Activated naive CD8-positive, alpha-beta T cell treated with anti-CD3 and anti-CD28 coated beads, Interleukin-2, amount 10 ng/mL, durations not matched to agents 7 days and 5 days (primary cell): ENCODE data around the gene RPS18. TPM values are rescaled to one million over a fixed set of nuclear protein-coding genes. Genes with fewer than 3 reads are reported as not detected.

Source experiments
- ATAC-seq: fragments of 150-1000 bp; cut with Tn5 transposase; one replicate; pipeline ENCODE4 v1.10.0; 2021; ENCODE audit warnings: low read depth, moderate library complexity
- POLR2A ChIA-PET: fragments of 350-600 bp; sonication (Branson Sonifier 250); formaldehyde crosslinking; loops from one replicate; lab custom pipeline; 2021; ENCODE audit warnings: antibody characterized with exemption; lab: Charles Lee
- DNase-seq: peaks from one replicate; pipeline ENCODE4 v3.0.0; 2021
- H3K27ac Mint-ChIP-seq: one replicate; pipeline ENCODE4 v1.8.0; 2022; ENCODE audit warnings: mild to moderate bottlenecking, mixed read lengths
- H3K27me3 Mint-ChIP-seq: one replicate; pipeline ENCODE4 v1.8.0; 2022; ENCODE audit warnings: mild to moderate bottlenecking, moderate library complexity, mixed read lengths
- H3K36me3 Mint-ChIP-seq: one replicate; pipeline ENCODE4 v1.8.0; 2021; ENCODE audit warnings: mild to moderate bottlenecking, mixed read lengths
- H3K4me1 Mint-ChIP-seq: one replicate; pipeline ENCODE4 v1.8.0; 2021; ENCODE audit warnings: mixed read lengths
- H3K4me3 Mint-ChIP-seq: one replicate; pipeline ENCODE4 v1.8.0; 2022; ENCODE audit warnings: mild to moderate bottlenecking, moderate library complexity, mixed read lengths
- H3K9me3 Mint-ChIP-seq: one replicate; pipeline ENCODE4 v1.8.0; 2021; ENCODE audit warnings: mixed read lengths
- total RNA-seq, 2 experiments: library from RNA; stranded (reverse); gene quantifications; one replicate each; pipeline ENCODE4 v1.2.3, GENCODE V29; 2021

RPS18 gene
- total RNA-seq, 2 experiments from 2014 or later: 3,300 to 3,409 TPM

DNA sequence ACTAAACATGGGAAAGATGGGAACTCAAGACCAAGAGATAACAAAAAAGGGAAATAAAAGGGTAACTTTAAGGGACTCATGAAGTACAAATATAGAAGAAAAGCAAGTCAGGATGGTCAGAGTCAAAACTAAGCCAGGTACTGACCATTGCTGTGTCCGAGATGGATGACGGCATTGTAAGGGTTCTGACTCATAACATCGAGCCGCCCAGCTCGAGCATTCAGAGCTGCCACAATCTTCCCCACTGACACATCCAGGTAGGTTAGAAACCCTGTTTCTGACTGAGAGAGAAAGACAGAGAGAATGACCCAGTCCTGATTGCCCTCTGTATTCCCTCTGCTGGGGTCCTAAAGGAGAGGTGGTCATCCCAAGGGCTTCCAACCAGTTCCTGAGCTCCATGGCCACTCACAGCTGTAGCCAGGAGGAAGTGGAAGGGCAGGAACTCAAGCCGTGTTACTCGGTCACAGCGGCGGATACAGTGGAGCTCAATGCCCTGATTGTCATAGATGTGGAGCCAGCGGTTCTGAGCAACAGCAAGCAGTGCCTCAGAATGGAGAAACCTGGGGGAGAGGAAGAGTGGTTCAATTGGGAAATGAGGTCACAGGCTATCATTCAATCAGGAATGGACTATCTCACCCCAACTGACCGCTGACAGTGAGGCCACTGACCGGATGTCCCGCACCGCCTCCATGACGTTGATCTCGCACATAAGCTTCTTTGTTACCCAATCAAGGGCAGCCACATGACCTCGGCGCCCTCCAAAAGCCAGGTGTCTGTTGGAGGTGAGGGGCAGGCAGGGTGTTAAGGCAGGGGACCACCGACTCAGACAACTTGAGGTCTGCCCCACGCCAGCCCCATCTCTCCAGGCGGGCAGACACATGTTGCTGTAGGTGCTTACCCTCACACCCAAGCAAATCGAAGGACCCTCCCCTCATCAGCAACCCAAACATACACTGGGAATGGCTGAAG, 15.4 kb downstream of the RPS18 start:
- POLR2A ChIA-PET: interaction anchor here (1.0 to 7.3 kb wide), 6 partner anchors 9 to 25 kb away, joined by 3 to 107 read pairs (median 14); partner anchors contain the start of genes B3GALT4, RGL2, RPS18 and TAPBP
- no peaks in the 10 kb centered on the region for H3K9me3 Mint-ChIP-seq
- no peak for ATAC-seq
- H3K36me3 Mint-ChIP-seq: peaks cover 20% of the 10 kb centered on the region
- DNase-seq: no peak
- peak overlapping the region; percentile 96 for H3K4me3 Mint-ChIP-seq
- peaks cover 31% of the 10 kb centered on the region for H3K4me1 Mint-ChIP-seq
- H3K27me3 Mint-ChIP-seq: no peaks in the 10 kb centered on the region
- peak overlapping the region; percentile 26 for H3K27ac Mint-ChIP-seq

DNA sequence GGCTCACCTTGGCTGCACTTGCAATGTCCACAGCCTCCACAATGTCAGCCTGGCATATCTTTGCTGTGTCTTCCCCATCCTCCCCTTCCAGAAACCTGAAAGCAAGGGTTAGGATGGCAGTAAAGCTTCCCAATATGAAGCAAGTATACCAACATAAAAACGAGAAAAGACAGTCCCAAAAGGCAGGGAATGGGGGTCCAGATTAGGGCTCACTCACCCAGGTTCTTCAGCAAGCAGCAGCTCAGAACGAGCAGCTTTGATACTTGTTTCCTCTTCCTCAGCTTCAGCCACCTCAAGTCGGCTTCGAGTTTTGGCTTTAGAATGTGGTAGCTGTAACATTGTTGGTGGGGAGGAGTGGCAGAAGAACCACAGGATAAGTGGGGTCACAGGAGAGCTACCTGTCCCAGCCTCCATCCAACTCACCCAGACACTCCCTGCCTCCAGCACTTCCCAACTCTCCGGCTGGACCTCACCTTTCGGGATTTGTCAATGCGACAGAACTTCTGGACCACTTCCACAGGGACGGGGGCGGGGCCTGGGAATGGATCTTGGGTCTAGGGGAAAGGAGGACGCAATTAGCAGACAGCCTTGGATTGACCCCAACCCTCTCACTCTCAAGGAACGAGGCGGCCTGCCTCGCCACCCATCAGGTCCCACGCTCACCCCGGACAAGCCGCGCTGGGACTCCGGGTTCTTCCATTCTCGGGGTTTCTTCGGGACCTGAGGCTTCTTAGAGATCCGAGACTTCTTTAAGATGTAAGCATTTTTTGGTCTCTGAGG, 16.5 kb downstream of the RPS18 start:
- DNase-seq: no peak
- Mint-ChIP-seq H3K4me3 (peak overlapping the region; percentile 96), H3K27me3 (no peaks in the 10 kb centered on the region), H3K36me3 (peaks cover 22% of the 10 kb centered on the region), H3K9me3 (no peaks in the 10 kb centered on the region), H3K27ac (peak overlapping the region; percentile 90), H3K4me1 (peaks cover 31% of the 10 kb centered on the region)
- peak; percentile 0 for ATAC-seq
- POLR2A ChIA-PET: interaction anchor here (0.8 to 7.3 kb wide), 15 partner anchors 7 to 316 kb away, joined by 3 to 107 read pairs (median 6); partner anchors contain the start of genes B3GALT4, CUTA, RGL2 and RPS18

DNA sequence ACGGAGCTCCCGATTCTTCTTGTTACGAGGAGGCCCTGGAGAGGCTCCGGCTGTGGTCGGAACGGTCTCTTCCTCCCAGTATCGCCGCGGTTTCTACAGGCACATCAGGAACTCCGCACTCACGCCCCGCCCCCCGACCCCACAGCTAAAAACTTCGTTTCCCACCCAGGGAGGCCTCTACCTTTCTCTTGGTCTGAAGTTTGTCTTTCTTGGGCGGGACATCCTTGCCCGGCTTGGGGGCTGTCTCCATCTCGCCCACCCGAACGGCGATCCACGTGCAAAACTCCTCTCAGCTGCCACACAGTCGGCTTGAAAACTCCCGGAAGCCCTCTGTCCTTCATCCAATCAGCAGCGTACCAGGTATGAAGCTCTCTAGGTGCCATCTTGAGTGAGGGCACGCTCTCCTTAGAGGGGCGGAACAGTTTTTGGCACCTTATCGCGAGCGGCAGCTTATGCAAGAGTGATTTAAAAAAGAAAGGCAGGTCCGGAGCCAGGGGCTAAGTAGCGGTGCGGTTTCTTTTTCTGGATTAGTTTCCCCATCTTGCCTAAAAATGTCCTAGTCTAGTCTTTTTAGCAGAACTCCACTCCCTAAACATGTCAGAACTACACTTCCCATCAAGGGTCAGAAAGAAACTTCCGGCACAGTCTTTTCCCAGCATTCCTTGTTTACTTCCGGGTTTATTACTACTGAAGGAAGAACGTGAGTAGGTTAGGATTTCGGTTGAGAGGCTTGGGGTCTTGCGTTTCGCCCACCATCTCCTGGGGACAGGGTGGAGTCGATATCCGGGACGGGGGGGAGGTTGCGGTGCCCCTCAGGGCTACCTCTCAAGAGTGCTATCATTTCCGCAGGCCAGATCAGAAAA, 17.3 kb downstream of the RPS18 start, which contains the start of the genes PFDN6 and WDR46:
Gene PFDN6 (plus strand): TSS at position 681 of the 863 bp plus-strand sequence. CDS start 256 bp downstream, outside the sequence.
Gene WDR46 (minus strand): TSS at position 319 of the 863 bp plus-strand sequence. CDS start 69 bp downstream, at position 250.
- no peaks in the 10 kb centered on the region for H3K27me3 Mint-ChIP-seq
- H3K4me1 Mint-ChIP-seq: peaks cover 31% of the 10 kb centered on the region
- peak within 1 kb of the TSS; percentile 96 for H3K4me3 Mint-ChIP-seq
- H3K27ac Mint-ChIP-seq: peak within 1 kb of the TSS; percentile 90
- DNase-seq: peak; percentile 74
- POLR2A ChIA-PET: interaction anchor here (0.5 to 7.3 kb wide), 20 partner anchors 8 to 434 kb away, joined by 3 to 107 read pairs (median 6); partner anchors contain the start of genes B3GALT4, CUTA, RGL2 and RPS18
- H3K36me3 Mint-ChIP-seq: peaks cover 22% of the 10 kb centered on the region
- ATAC-seq: peak; percentile 97
- no peaks in the 10 kb centered on the region for H3K9me3 Mint-ChIP-seq

DNA sequence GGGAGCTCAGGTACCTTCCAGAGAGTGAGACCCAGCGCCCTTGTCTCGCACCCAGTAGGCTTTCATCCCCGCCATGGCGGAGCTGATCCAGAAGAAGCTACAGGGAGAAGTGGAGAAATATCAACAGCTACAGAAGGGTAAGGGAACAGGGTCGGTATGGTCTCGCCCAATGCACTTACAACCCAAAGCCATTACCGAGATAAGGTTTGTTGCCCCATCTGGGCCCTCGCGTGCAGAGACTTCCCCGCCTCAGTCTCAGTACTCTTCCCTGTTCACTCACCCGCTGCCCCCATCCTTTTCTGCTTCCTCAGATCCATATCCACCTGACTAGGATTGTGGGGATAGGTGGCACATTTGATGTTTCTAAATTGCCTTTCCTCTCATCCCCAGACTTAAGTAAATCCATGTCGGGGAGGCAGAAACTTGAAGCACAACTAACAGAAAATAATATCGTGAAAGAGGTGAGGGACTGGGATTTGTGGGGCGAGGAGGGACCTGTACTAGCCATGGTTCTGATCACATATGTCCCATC, 18.0 kb downstream of the RPS18 start:
- H3K4me3 Mint-ChIP-seq: peak overlapping the region; percentile 96
- no peaks in the 10 kb centered on the region for H3K9me3 Mint-ChIP-seq
- ATAC-seq (peak; percentile 3), DNase-seq (no peak)
- peaks cover 31% of the 10 kb centered on the region for H3K4me1 Mint-ChIP-seq
- peaks cover 22% of the 10 kb centered on the region for H3K36me3 Mint-ChIP-seq
- peak overlapping the region; percentile 90 for H3K27ac Mint-ChIP-seq
- H3K27me3 Mint-ChIP-seq: no peaks in the 10 kb centered on the region
- POLR2A ChIA-PET: interaction anchor here (0.6 to 7.3 kb wide), 15 partner anchors 8 to 435 kb away, joined by 3 to 107 read pairs (median 6); partner anchors contain the start of genes B3GALT4, RGL2, RPS18 and TAPBP

DNA sequence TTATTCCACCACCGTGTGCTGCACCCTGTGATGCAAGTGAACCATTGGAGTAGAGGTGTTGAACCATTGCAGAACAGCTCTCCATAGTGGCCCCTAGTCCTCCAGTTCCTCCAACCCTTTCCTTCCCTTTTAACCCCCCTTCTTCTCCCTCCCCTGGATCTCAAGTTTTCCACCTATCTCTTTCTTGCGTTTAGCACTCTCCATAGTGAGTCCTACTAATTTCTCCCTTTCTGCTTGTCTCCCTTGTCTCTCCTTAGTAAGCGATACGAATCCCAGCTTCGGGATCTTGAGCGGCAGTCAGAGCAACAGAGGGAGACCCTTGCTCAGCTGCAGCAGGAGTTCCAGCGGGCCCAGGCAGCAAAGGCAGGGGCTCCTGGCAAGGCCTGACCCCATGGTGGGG, 18.6 kb downstream of the RPS18 start:
- ATAC-seq: no peak
- Mint-ChIP-seq H3K27me3 (no peaks in the 10 kb centered on the region), H3K4me1 (peaks cover 31% of the 10 kb centered on the region), H3K36me3 (peaks cover 22% of the 10 kb centered on the region), H3K9me3 (no peaks in the 10 kb centered on the region), H3K4me3 (peak overlapping the region; percentile 96), H3K27ac (peak overlapping the region; percentile 90)
- DNase-seq: no peak
- POLR2A ChIA-PET: interaction anchor here (2.7 to 7.3 kb wide), 4 partner anchors 10 to 22 kb away, joined by 21 to 107 read pairs (median 46); partner anchors contain the start of genes B3GALT4, RGL2, RPS18 and TAPBP

DNA sequence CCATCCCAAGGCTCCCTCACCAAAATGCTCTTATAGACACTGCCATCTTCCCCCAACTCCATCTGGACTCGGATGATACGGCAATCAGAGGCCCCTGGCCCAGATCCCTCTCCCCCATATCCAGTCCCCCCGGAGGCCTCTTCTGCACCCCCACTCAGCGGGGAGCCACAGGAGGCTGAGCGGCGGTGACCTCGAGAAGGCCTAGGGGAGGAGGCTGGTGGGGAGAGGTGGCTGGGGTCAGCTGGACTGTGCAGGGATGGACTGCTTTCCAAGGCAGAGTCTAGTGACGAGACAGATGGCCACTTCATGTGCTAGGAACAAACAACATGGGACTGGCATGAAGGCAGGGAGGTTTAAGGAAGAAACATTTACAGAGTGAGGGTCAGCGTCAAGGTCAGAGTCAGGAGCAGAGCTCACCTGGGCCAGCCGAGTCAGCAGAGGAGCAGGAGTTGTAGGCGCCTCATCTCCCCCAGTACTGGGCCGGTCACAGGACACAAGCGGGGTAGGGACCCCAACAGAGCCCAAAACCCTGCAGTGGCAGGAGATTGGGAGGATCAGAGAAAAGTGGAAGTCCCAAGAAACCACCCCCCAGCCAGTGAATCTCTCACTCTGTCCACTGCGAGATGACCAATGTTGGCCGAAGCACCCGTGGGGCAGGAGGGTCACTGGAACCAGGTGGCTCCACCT, 21.3 kb downstream of the RPS18 start:
- H3K4me3 Mint-ChIP-seq: no peak overlapping the region
- no peaks in the 10 kb centered on the region for H3K27me3 Mint-ChIP-seq
- POLR2A ChIA-PET: interaction anchor here (2.0 to 7.3 kb wide), 2 partner anchors 15 to 21 kb away, joined by 6 to 107 read pairs; partner anchors contain the start of genes B3GALT4, RPS18 and VPS52
- H3K36me3 Mint-ChIP-seq: peaks cover 22% of the 10 kb centered on the region
- H3K9me3 Mint-ChIP-seq: no peaks in the 10 kb centered on the region
- peak overlapping the region; percentile 13 for H3K27ac Mint-ChIP-seq
- no peak for ATAC-seq
- no peak for DNase-seq
- H3K4me1 Mint-ChIP-seq: peaks cover 23% of the 10 kb centered on the region

DNA sequence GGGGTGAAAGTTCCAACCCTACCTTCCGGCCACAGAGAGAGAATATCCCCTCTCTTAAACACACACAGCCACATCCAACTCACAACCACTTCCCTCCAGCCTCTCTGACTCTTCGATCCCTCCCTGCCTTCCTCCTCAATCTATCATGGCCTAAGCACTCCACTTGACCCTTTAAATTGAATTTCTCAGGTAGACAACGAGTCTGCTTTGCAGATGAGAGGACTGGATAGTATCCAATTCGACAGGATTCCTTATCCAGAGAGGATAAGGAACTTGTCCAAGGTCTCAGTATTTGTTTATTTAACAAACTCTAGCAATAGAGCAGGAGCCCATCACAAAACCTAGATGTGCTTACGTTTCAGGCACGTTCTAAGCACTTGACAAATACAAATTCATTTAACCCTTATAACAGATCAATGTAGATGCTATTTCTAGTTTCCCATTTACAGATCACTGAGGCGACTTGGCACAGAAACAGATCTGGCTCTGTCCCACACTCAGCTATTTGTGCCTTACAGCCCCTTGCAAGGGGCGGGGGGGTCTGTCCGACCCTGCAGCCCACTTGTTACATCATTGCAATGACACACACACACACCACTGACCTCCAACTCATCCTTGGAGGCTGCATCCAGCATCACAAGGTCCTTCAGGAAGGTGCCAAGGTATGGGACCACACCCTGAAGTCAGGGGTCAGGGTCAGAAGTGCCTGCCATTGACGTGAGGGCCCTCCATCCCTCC, 22.4 kb downstream of the RPS18 start:
- H3K27ac Mint-ChIP-seq: no peak overlapping the region
- H3K27me3 Mint-ChIP-seq: no peaks in the 10 kb centered on the region
- H3K4me3 Mint-ChIP-seq: no peak overlapping the region
- POLR2A ChIA-PET: no interaction called here
- ATAC-seq (no peak), DNase-seq (no peak)
- peaks cover 21% of the 10 kb centered on the region for H3K36me3 Mint-ChIP-seq
- H3K4me1 Mint-ChIP-seq: peaks cover 22% of the 10 kb centered on the region
- no peaks in the 10 kb centered on the region for H3K9me3 Mint-ChIP-seq

DNA sequence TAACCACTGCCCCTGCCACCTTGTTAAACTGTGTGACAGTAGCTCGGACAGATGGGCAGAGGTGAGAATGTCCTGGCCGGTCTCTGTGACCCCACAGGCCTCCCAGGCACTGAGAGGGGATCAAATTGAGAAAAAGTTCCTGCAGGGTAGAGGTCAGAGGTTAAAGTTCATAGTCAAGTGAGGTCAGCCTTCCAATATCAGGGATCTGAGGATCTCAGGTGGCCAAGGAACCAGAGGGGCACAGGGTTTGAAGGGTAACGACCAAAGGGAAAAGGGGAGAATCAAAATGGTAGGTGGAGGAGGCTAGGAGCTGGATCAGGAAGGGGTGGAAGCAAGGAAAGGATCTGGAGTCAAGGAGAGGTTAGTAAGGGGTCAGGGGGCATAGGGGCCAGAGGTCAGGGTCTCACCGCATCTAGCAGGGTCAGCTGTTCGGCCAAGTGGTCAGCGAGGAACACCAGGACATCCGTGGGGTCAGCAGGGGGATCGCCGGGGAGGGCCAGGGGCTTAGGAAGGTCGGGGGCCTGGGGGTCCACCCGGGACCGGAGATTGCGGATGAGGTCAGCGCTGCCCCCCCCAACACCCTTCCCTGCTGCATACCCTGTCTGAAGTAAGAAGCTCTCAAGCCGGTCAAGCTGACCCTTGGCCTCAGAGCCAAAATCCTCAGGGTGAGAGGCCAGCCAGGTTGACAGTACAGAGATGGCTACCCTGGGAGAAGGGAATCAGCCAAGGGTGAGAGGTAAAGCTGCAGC, 23.9 kb downstream of the RPS18 start:
- POLR2A ChIA-PET: interaction anchor here (0.5 to 4.1 kb wide), 3 partner anchors 17 to 215 kb away, joined by 3 to 35 read pairs (median 3); partner anchors contain the start of genes RPS18 and VPS52
- Mint-ChIP-seq H3K36me3 (peaks cover 27% of the 10 kb centered on the region), H3K9me3 (no peaks in the 10 kb centered on the region), H3K4me3 (no peak overlapping the region), H3K27ac (no peak overlapping the region), H3K4me1 (peaks cover 19% of the 10 kb centered on the region), H3K27me3 (no peaks in the 10 kb centered on the region)
- no peak for ATAC-seq
- no peak for DNase-seq

DNA sequence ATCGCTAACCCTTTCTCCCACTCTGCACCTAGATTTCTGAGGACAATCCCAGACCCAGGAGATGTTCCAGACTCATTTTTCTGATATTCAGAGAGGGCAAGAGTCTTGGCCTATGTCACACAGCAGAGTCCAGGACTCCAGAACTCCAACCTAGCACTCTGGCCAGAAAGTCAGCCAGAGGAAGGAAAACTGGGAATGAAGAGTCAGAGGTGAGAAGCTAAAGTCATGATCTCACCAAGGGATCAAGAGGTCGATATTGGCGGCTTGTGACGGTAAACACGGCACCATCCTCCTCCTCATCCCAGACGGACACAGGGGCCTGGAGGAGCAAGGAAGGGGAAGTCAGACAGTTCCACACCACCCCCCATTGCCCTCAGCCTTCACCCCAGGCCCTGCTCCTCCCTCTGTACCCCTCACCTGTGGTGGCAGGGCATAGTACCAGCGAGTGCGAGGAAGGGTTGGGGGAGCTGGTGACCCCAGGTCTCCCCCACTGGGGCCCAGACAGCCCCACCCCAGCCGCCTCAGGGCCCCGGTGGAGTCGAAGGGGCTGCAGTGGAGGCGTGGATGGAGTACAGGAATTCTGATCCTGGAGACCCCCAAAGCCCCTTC, 25.0 kb downstream of the RPS18 start:
- H3K4me1 Mint-ChIP-seq: peaks cover 16% of the 10 kb centered on the region
- ATAC-seq (no peak), DNase-seq (no peak)
- H3K4me3 Mint-ChIP-seq: peak overlapping the region; percentile 65
- H3K27ac Mint-ChIP-seq: peak overlapping the region; percentile 61
- H3K27me3 Mint-ChIP-seq: no peaks in the 10 kb centered on the region
- H3K9me3 Mint-ChIP-seq: no peaks in the 10 kb centered on the region
- POLR2A ChIA-PET: interaction anchor here (1.0 to 5.8 kb wide), 7 partner anchors 8 to 129 kb away, joined by 3 to 69 read pairs (median 23); partner anchors contain the start of genes B3GALT4, PFDN6, RPS18 and TAPBP
- peaks cover 25% of the 10 kb centered on the region for H3K36me3 Mint-ChIP-seq
